ENCODE data around the gene ULK4.
"Not testable (repeated sequence)": the region's sequence is repeated elsewhere in the genome, so short reads cannot be mapped to it uniquely, and the experiment has no call there.

The ULK4 gene

GRCh38 chr3:41863024-41863423 is 98.9 kb downstream of the ULK4 start:
- DNase-seq: no peak

GRCh38 chr3:41860489-41860888 is 101.4 kb downstream of the ULK4 start:
- not testable (repeated sequence) for DNase-seq

GRCh38 chr3:41854956-41855355 is 106.9 kb downstream of the ULK4 start:
- no peak for DNase-seq

- DNase-seq: no peak
These were observed 108.2 kb downstream of the ULK4 start for GRCh38 chr3:41853540-41854196.

- DNase-seq: no peak
These were observed 112.9 kb downstream of the ULK4 start for GRCh38 chr3:41848753-41849574.

GRCh38 chr3:41847679-41848078 is 114.2 kb downstream of the ULK4 start:
- DNase-seq: no peak

- no peak for DNase-seq
These were observed 115.1 kb downstream of the ULK4 start for GRCh38 chr3:41846850-41847249.

GRCh38 chr3:41845826-41846225 is 116.1 kb downstream of the ULK4 start:
- DNase-seq: no peak

GRCh38 chr3:41844256-41844655 is 117.6 kb downstream of the ULK4 start:
- DNase-seq: not testable (repeated sequence)

- DNase-seq: not testable (repeated sequence)
These were observed 120.8 kb downstream of the ULK4 start for GRCh38 chr3:41840936-41841668.

GRCh38 chr3:41836360-41837134 is 125.4 kb downstream of the ULK4 start:
- DNase-seq: no peak

- no peak for DNase-seq
These were observed 128.3 kb downstream of the ULK4 start for GRCh38 chr3:41833628-41834027.

GRCh38 chr3:41819236-41819635 is 142.7 kb downstream of the ULK4 start:
- DNase-seq: no peak

- no peak for DNase-seq
These were observed 153.3 kb downstream of the ULK4 start for GRCh38 chr3:41808618-41809017.

- DNase-seq: no peak
These were observed 153.8 kb downstream of the ULK4 start for GRCh38 chr3:41808152-41808551.

GRCh38 chr3:41794748-41795589 is 166.9 kb downstream of the ULK4 start:
- no peak for DNase-seq

- DNase-seq: no peak
These were observed 169.1 kb downstream of the ULK4 start for GRCh38 chr3:41792806-41793205.

GRCh38 chr3:41769106-41769505 is 192.8 kb downstream of the ULK4 start:
- no peak for DNase-seq

- DNase-seq: no peak
These were observed 193.5 kb downstream of the ULK4 start for GRCh38 chr3:41768363-41768762.

GRCh38 chr3:41762867-41763266 is 199.0 kb downstream of the ULK4 start:
- DNase-seq: not testable (repeated sequence)

GRCh38 chr3:41753651-41754050 is 208.3 kb downstream of the ULK4 start:
- DNase-seq: no peak

GRCh38 chr3:41751597-41751996 is 210.3 kb downstream of the ULK4 start:
- DNase-seq: no peak
